Measurements from ENCODE around the gene PGM3.

The PGM3 gene

GRCh38 chr6:83182114-83182513, 11.0 kb downstream of the PGM3 start:
- no peak for DNase-seq (ENCODE audit: low read depth)

DNA sequence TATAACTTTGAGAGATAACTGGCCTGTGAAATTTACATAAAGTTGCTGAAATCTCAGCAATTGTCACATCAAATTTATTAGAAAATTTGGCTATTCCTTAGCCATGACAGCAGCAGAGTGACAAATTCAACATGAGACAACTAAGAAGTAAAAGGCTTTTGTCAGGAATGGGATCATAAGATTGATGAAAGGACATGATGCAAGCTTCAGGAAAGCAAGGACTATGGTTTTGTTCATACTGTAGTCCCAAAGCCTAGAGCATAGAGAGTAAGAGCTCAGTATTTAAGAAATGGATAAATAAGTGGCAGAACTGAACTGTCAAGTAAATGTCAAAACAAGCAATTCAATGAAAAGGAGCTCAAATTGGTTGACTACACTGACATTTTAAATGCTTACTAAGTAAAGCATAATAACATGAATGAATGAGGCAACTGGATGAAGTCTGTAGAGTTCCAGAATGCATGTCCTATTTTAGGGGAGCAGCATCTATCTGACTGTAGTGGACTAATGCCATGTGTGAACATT, 12.6 kb downstream of the PGM3 start:
- no peak for DNase-seq (ENCODE audit: low read depth)

- DNase-seq (ENCODE audit: low read depth) = no peak
These were observed 16.8 kb downstream of the PGM3 start for GRCh38 chr6:83176246-83176645.

GRCh38 chr6:83169511-83169910, 23.6 kb downstream of the PGM3 start:
- no peak for DNase-seq (ENCODE audit: low read depth)

DNA sequence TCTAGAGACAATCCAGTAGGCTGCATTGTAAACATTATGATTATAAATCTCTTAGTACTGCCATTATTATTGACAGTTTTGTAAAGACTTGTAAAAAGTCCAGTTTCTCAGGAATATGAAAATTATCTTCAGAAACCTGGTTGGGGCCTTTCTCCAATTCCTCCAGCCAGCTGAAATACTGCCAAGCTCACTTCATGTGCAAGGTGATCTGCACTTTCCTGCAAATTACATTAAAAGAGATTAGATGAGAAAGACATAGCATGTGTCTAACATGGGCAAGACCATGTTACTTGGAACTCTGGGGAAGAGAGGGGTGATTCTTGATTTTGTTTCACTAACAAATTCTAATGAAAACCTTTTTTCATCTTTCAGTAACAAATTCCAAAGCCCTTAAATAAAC, 24.0 kb downstream of the PGM3 start:
- DNase-seq (ENCODE audit: low read depth) = no peak

DNA sequence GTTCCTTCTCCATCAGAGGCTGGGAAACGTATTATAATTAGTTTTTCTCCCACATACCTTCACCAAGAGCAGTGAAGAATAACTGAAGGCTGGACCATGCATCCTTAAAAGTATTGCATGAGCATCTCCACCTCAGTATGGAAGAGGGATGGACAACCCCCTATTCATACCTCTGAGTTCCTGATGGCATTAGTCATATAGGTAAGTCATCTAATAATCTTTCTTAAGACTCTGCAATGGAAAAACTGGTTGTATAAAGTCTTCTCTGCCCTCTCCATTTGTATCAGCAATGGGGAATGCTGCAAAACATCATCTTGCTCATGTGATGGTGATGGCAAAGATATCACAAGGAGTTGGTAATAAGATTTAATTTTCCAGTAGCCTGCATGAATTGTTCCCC, 24.5 kb downstream of the PGM3 start:
- DNase-seq (ENCODE audit: low read depth) = no peak

- no peak for DNase-seq (ENCODE audit: low read depth)
These were observed 25.3 kb downstream of the PGM3 start for GRCh38 chr6:83167726-83168278.

GRCh38 chr6:83160167-83160566, 32.9 kb downstream of the PGM3 start:
- no peak for DNase-seq (ENCODE audit: low read depth)

- no peak for DNase-seq (ENCODE audit: low read depth)
These were observed 37.3 kb downstream of the PGM3 start for GRCh38 chr6:83155794-83156193.

DNA sequence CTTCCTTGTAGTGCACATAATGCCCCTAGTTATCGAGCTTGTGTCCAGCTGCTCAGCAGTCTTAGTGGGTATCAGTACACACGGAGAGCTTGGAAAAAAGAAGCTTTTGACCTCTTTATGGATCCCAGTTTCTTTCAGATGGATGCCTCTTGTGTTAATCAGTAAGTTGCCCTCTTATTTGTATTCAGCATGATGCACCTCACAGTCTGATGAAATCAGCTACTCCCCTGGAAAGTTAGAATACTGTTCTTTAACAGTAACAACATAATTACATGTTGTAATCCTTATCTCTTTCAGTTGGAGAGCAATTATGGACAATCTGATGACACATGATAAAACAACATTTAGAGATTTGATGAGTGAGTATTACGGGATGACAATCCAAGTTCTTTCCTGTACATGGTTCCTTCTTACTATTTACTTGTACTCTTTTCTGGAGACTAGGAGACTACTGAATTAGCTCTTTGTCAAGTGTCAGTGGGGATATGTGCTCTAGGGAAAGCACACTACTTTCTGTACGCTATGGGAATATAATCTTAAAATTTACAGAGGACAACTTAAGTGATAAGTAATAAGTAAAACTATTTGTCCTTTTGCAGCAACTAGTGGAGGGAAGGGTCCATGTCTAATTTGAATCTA, 39.1 kb downstream of the PGM3 start:
- DNase-seq (ENCODE audit: low read depth) = no peak

GRCh38 chr6:83152913-83153312, 40.2 kb downstream of the PGM3 start:
- DNase-seq (ENCODE audit: low read depth) = no peak

- DNase-seq (ENCODE audit: low read depth) = no peak
These were observed 42.0 kb downstream of the PGM3 start for GRCh38 chr6:83151114-83151513.

DNA sequence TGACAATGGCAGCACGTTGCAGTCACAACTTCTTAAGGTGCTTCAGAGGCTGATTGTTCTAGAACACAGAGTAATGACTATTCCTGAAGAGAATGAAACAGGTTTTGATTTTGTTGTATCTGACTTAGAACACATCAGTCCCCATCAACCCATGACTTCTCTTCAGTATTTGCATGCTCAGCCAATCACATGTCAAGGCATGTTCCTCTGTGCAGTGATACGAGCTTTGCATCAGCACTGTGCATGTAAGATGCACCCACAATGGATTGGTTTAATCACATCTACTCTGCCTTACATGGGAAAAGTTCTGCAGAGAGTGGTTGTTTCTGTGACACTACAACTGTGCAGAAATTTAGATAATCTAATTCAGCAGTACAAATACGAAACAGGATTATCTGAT, 54.3 kb downstream of the PGM3 start:
- no peak for DNase-seq (ENCODE audit: low read depth)

DNA sequence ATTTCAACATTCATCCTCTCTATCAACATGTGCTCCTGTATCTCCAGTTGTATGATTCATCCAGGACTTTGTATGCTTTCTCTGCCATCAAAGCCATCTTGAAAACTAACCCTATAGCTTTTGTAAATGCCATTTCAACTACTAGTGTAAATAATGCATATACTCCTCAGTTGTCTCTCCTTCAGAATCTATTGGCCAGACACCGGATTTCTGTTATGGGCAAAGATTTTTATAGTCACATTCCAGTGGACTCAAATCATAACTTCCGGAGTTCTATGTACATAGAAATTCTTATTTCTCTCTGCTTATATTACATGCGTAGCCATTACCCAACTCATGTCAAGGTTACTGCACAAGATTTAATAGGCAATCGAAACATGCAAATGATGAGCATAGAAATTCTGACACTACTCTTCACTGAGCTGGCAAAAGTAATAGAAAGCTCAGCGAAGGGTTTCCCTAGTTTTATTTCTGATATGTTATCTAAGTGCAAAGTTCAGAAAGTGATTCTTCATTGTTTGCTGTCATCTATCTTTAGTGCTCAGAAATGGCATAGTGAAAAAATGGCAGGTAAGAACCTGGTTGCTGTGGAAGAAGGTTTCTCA, 54.8 kb downstream of the PGM3 start:
- DNase-seq (ENCODE audit: low read depth) = no peak

GRCh38 chr6:83132121-83132520, 60.9 kb downstream of the PGM3 start:
- no peak for DNase-seq (ENCODE audit: low read depth)

DNA sequence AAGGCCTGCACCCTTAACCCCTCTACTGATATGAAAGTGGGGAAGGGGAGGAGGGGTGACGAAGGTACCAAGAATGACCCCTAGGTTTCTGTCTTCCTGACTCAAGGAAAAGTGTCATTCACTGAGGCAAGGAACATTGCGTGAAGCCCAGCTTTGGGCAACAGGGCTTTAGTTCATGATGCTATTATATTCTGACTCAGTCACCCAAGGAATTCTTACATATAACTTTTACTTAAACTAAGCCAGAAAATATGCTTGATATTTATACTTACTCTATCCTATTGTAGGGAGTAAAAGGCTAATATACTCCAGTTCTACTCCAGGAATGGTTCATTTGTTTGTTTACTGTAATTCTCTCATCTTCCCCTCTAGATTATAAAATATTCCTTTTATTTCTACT, 65.1 kb downstream of the PGM3 start:
- DNase-seq (ENCODE audit: low read depth) = no peak

GRCh38 chr6:83127258-83127657, 65.8 kb downstream of the PGM3 start:
- no peak for DNase-seq (ENCODE audit: low read depth)

DNA sequence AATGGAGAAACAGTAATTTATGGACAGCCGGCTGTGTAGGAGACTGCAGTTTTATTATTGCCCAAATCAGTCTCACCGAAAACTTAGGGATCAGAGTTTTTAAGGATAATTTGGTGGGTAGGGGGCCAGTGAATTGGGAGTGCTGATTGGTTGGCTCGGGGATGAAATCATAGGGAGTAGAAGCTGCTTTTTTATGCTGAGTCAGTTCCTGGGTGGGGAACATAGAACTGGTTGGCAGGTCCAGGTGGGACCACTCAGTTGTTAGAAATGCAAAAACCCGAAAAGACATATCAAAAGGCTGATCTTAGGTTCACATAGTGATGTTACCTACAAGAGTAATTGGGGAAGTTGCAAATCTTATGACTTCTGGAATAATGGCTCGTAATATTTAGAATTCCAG, 66.3 kb downstream of the PGM3 start:
- no peak for DNase-seq (ENCODE audit: low read depth)

DNA sequence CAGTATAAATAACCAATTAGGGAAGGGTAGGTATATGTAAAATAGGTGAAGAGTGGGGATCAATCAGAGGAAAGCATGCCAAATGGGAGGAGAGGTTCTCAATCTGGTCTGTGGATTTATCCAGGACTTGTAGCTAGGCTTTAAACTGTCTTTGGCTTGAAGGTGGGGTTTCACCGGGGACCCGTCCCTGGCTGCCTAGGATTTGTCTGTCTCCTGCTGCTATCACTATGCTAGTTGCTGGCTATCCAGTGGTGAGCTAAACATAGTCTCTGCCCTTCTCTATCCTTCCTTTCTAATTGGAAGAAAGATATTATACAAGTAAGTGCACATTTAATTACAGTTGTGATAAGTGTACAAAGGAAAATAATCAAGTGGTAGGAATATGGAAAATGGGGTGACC, 66.8 kb downstream of the PGM3 start:
- DNase-seq (ENCODE audit: low read depth) = no peak

DNA sequence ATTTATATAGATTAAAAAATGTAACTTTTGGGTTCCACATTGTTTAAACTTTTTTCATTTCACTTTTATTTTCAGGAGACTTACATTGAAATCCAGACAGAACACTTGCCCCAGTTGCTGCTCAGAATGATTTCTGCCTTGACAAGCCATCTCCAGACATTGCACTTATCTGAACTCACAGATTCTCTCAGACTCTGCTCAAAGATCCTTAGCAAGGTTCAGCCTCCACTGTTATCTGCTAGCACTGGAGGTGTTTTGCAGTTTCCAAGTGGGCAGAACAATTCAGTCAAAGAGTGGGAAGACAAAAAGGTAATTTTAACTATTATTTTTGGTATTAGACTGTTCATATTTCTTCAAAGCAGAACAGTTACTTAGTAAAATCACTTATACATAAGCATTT, 67.6 kb downstream of the PGM3 start:
- DNase-seq (ENCODE audit: low read depth) = no peak

GRCh38 chr6:83124553-83124952, 68.5 kb downstream of the PGM3 start:
- DNase-seq (ENCODE audit: low read depth) = no peak

DNA sequence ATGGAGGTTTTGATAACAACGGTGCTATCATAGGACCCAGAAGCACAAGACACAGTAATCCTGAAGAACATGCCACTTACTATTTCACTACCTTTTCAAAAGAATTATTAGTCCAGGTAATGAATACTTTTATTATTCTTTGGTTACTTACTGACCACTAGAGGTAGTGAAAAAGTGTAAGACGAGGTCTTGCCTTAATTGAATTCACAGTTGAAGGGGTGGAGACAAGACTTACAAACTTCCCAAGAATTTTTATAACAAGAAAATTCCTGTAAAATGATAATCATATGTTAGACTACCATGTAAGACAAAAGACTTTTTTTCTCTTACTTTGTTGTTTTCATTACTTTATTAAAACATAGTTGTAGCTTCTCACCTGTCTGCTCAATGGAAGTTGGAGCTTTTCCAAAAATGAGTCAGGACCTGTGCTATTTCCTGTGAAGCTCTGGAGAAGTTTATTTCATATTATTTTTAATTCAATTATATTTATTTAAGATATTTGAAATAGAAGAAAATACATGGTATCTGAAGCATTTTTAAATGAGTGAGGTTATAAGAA, 73.2 kb downstream of the PGM3 start:
- DNase-seq (ENCODE audit: low read depth) = no peak

- no peak for DNase-seq (ENCODE audit: low read depth)
These were observed 75.3 kb downstream of the PGM3 start for GRCh38 chr6:83117802-83118201.
